GM21786 (cell line): ENCODE results near the gene AGRN.

Experiments
- ATAC-seq: cut with Tn5 transposase; IDR thresholded peaks from one replicate; pipeline ENCODE4 v1.9.1; 2021; ENCODE audit not compliant: unreplicated experiment

Gene AGRN

GRCh38 chr1:1035291-1035943 lies 15.5 kb downstream of the AGRN start:
- no peak for ATAC-seq

GRCh38 chr1:1037366-1038327 lies 17.7 kb downstream of the AGRN start:
- no peak for ATAC-seq

- ATAC-seq = peak; percentile 81
These were observed 18.8 kb downstream of the AGRN start for GRCh38 chr1:1038694-1039093.

GRCh38 chr1:1039145-1039910 lies 19.4 kb downstream of the AGRN start:
- ATAC-seq = no peak

GRCh38 chr1:1040004-1040991 lies 20.4 kb downstream of the AGRN start:
- ATAC-seq = no peak

GRCh38 chr1:1041092-1041523 lies 21.2 kb downstream of the AGRN start:
- no peak for ATAC-seq

DNA sequence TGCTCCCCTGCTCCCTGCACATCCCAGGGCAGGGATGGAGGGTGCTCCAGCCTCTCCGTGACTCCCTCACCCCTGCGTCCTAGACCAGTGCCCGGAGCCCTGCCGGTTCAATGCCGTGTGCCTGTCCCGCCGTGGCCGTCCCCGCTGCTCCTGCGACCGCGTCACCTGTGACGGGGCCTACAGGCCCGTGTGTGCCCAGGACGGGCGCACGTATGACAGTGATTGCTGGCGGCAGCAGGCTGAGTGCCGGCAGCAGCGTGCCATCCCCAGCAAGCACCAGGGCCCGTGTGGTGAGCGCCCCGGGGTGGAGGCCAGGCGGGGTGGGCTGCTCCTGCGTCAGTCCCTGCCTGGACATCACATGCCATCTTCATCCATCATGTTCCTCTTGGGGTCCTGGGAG lies 22.0 kb downstream of the AGRN start:
- ATAC-seq = no peak

- no peak for ATAC-seq
These were observed 22.9 kb downstream of the AGRN start for GRCh38 chr1:1042835-1043234.

DNA sequence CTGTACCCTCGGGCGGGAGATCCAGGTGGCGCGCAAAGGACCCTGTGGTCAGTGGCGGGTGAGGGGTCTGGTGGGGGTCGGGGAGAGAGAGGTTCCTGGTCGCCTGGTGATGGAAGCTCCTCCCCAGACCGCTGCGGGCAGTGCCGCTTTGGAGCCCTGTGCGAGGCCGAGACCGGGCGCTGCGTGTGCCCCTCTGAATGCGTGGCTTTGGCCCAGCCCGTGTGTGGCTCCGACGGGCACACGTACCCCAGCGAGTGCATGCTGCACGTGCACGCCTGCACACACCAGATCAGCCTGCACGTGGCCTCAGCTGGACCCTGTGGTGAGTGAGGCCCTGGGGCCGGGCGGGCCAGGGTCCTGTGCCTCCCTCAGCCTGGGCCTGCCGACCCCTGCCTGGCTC lies 23.5 kb downstream of the AGRN start:
- no peak for ATAC-seq

DNA sequence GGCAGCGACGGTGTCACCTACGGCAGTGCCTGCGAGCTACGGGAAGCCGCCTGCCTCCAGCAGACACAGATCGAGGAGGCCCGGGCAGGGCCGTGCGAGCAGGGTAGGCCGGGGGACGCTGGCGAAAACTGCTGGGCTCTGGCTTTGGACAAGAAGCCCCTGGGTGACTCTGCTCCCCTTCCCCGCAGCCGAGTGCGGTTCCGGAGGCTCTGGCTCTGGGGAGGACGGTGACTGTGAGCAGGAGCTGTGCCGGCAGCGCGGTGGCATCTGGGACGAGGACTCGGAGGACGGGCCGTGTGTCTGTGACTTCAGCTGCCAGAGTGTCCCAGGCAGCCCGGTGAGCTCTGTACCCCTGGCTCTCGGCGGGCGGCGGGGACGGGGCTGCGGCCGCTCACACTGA lies 24.0 kb downstream of the AGRN start:
- ATAC-seq = no peak

- ATAC-seq = no peak
These were observed 24.6 kb downstream of the AGRN start for GRCh38 chr1:1044455-1045078.

- ATAC-seq = no peak
These were observed 25.2 kb downstream of the AGRN start for GRCh38 chr1:1045129-1045528.

GRCh38 chr1:1046243-1046642 lies 26.3 kb downstream of the AGRN start:
- no peak for ATAC-seq

- ATAC-seq = no peak
These were observed 26.8 kb downstream of the AGRN start for GRCh38 chr1:1046767-1047166.

DNA sequence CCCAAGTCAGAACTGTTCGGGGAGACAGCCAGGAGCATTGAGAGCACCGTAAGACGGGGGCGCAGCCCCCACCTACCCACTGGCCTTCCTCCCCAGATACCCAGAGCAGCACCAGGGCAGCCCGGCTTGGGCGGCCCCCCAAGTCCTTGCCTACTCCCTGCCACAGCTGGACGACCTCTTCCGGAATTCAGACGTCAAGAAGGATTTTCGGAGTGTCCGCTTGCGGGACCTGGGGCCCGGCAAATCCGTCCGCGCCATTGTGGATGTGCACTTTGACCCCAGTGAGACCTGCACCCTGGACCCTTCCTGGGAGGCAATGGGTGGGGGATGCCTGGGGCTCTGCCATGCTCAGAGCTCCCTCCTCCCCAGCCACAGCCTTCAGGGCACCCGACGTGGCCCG lies 27.5 kb downstream of the AGRN start:
- ATAC-seq = no peak

GRCh38 chr1:1047963-1048362 lies 28.0 kb downstream of the AGRN start:
- ATAC-seq = no peak

- no peak for ATAC-seq
These were observed 28.8 kb downstream of the AGRN start for GRCh38 chr1:1048765-1049164.

- ATAC-seq = no peak
These were observed 29.6 kb downstream of the AGRN start for GRCh38 chr1:1049318-1050165.

DNA sequence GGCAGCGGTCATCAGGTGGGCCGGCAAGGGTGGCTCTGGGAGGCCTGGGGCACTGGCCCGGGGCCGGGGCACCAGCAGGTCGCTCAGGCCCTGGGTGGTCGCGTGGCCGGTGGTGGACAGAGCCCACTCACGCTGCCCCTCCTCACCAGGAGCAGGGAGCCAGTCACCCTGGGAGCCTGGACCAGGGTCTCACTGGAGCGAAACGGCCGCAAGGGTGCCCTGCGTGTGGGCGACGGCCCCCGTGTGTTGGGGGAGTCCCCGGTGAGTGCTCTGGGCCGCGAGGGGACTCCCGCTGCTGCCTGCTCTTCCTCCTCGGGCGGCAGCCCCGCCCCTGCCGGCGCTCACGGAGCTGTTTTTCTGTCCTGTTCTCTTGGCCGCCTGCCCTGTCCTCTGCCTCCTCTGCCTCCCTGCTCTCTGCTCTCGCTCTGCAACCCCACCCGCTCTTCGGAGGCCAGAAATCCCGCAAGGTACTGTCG lies 30.7 kb downstream of the AGRN start:
- ATAC-seq = no peak
